ENCODE results near the gene ILDR1. TPM values are rescaled to one million over a fixed set of nuclear protein-coding genes. Genes with fewer than 3 reads are reported as not detected.

The ILDR1 gene
- polyA plus RNA-seq, 1 donor from 2014 or later, result not detected

GRCh38 chr3:122008166-122008565 is 13.9 kb downstream of the ILDR1 start:
- Histone ChIP-seq H3K9ac (ENCODE audit: low read length) (no peak overlapping the region), H3K4me2 (ENCODE audit: low read length) (no peak overlapping the region), H3K79me2 (replicated peaks; ENCODE audit: insufficient read depth, low read length) (no peaks in the 10 kb centered on the region), H3K27ac (ENCODE audit: low read length) (no peak overlapping the region), H3K9me2 (ENCODE audit: insufficient read depth, low read length) (no peaks in the 10 kb centered on the region), H3F3A (ENCODE audit: insufficient read depth, low read length, poor library complexity, severe bottlenecking) (no peaks in the 10 kb centered on the region), H3K9me3 (ENCODE audit: low read length) (no peaks in the 10 kb centered on the region), H2AFZ (ENCODE audit: low read depth, low read length) (no peak overlapping the region), H3K27me3 (ENCODE audit: insufficient read depth, low read depth, low read length) (no peaks in the 10 kb centered on the region), H4K20me1 (ENCODE audit: insufficient read depth) (no peaks in the 10 kb centered on the region), H3K4me3 (ENCODE audit: low read length) (no peak overlapping the region), H3K36me3 (ENCODE audit: insufficient read depth, low read length) (no peaks in the 10 kb centered on the region)
- no peak for TF ChIP-seq REST (IDR thresholded peaks at IDR 0.05; ENCODE audit: borderline replicate concordance)
- TF ChIP-seq SMC3 (conservative IDR thresholded peaks at IDR 0.05; ENCODE audit: poor library complexity), result no peak
- no peak for TF ChIP-seq CTCF (IDR thresholded peaks at IDR 0.05; ENCODE audit: poor library complexity, severe bottlenecking)
- no peak for TF ChIP-seq EZH2 (IDR thresholded peaks at IDR 0.05; ENCODE audit: borderline replicate concordance, insufficient read depth, low read length, poor library complexity, severe bottlenecking)
- no peak for TF ChIP-seq TAF1 (IDR thresholded peaks at IDR 0.05; ENCODE audit: low read depth)
- no peak for TF ChIP-seq RAD21 (conservative IDR thresholded peaks at IDR 0.05)
- TF ChIP-seq POLR2AphosphoS5 (IDR thresholded peaks at IDR 0.05), result no peak
- no peak for TF ChIP-seq MXI1 (conservative IDR thresholded peaks at IDR 0.05; ENCODE audit: poor library complexity, severe bottlenecking)
- no peak for TF ChIP-seq EP300 (conservative IDR thresholded peaks at IDR 0.05; ENCODE audit: poor library complexity, severe bottlenecking)

- Histone ChIP-seq H3K36me3 (ENCODE audit: insufficient read depth, low read length) (no peaks in the 10 kb centered on the region), H3K9me3 (ENCODE audit: low read length) (no peaks in the 10 kb centered on the region), H4K20me1 (ENCODE audit: insufficient read depth) (no peaks in the 10 kb centered on the region), H2AFZ (ENCODE audit: low read depth, low read length) (no peak overlapping the region), H3K27ac (ENCODE audit: low read length) (no peak overlapping the region), H3K9ac (ENCODE audit: low read length) (no peak overlapping the region), H3K79me2 (replicated peaks; ENCODE audit: insufficient read depth, low read length) (no peaks in the 10 kb centered on the region), H3K4me2 (ENCODE audit: low read length) (no peak overlapping the region), H3F3A (ENCODE audit: insufficient read depth, low read length, poor library complexity, severe bottlenecking) (no peaks in the 10 kb centered on the region), H3K27me3 (ENCODE audit: insufficient read depth, low read depth, low read length) (no peaks in the 10 kb centered on the region), H3K4me3 (ENCODE audit: low read length) (no peak overlapping the region), H3K9me2 (ENCODE audit: insufficient read depth, low read length) (no peaks in the 10 kb centered on the region)
- TF ChIP-seq RAD21 (conservative IDR thresholded peaks at IDR 0.05), result no peak
- no peak for TF ChIP-seq POLR2AphosphoS5 (IDR thresholded peaks at IDR 0.05)
- TF ChIP-seq CTCF (IDR thresholded peaks at IDR 0.05; ENCODE audit: poor library complexity, severe bottlenecking), result no peak
- no peak for TF ChIP-seq EP300 (conservative IDR thresholded peaks at IDR 0.05; ENCODE audit: poor library complexity, severe bottlenecking)
- TF ChIP-seq EZH2 (IDR thresholded peaks at IDR 0.05; ENCODE audit: borderline replicate concordance, insufficient read depth, low read length, poor library complexity, severe bottlenecking), result no peak
- no peak for TF ChIP-seq TAF1 (IDR thresholded peaks at IDR 0.05; ENCODE audit: low read depth)
- TF ChIP-seq REST (IDR thresholded peaks at IDR 0.05; ENCODE audit: borderline replicate concordance), result no peak
- TF ChIP-seq SMC3 (conservative IDR thresholded peaks at IDR 0.05; ENCODE audit: poor library complexity), result no peak
- TF ChIP-seq MXI1 (conservative IDR thresholded peaks at IDR 0.05; ENCODE audit: poor library complexity, severe bottlenecking), result no peak
Measured at GRCh38 chr3:122006267-122006666, 15.8 kb downstream of the ILDR1 start.

All from neural cell (in vitro differentiated cells).